HG03521 (cell line): Measurements from ENCODE around the gene ALOX12B.
"Not testable (repeated sequence)": the region's sequence is repeated elsewhere in the genome, so short reads cannot be mapped to it uniquely, and the experiment has no call there.

ENCODE experiments used
- ATAC-seq: cut with Tn5 transposase; IDR thresholded peaks from one replicate; pipeline ENCODE4 v1.9.1; 2021; ENCODE audit warnings: mild to moderate bottlenecking, moderate library complexity; ENCODE audit not compliant: unreplicated experiment

ALOX12B gene

GRCh38 chr17:8046929-8047768, 40.4 kb downstream of the ALOX12B start:
- ATAC-seq = no peak

- ATAC-seq = no peak
Measured at GRCh38 chr17:8046306-8046928, 41.1 kb downstream of the ALOX12B start.

- ATAC-seq = no peak
Measured at GRCh38 chr17:8044819-8045810, 42.4 kb downstream of the ALOX12B start.

- no peak for ATAC-seq
Measured at GRCh38 chr17:8041979-8042378, 45.5 kb downstream of the ALOX12B start.

GRCh38 chr17:8041249-8041928, 46.1 kb downstream of the ALOX12B start:
- no peak for ATAC-seq

GRCh38 chr17:8039611-8040168, 47.8 kb downstream of the ALOX12B start:
- ATAC-seq = no peak

- no peak for ATAC-seq
Measured at GRCh38 chr17:8038954-8039610, 48.4 kb downstream of the ALOX12B start, which contains the start of gene ALOX15B. Gene ALOX15B (plus strand): TSS chr17:8039059. CDS start chr17:8039156, 97 bp downstream.

- no peak for ATAC-seq
Measured at GRCh38 chr17:8032442-8032841, 55.1 kb downstream of the ALOX12B start.

GRCh38 chr17:8031950-8032349, 55.6 kb downstream of the ALOX12B start:
- no peak for ATAC-seq

GRCh38 chr17:8031261-8031661, 56.3 kb downstream of the ALOX12B start:
- no peak for ATAC-seq

- no peak for ATAC-seq
Measured at GRCh38 chr17:8029121-8029520, 58.4 kb downstream of the ALOX12B start.

GRCh38 chr17:8025176-8025911, 62.2 kb downstream of the ALOX12B start:
- no peak for ATAC-seq

- ATAC-seq = not testable (repeated sequence)
Measured at GRCh38 chr17:8024161-8024560, 63.4 kb downstream of the ALOX12B start.
